HG02798 (cell line): ENCODE data around the gene LANCL2.

Experiments used
- ATAC-seq: cut with Tn5 transposase; IDR thresholded peaks from one replicate; pipeline ENCODE4 v1.9.1; 2021; ENCODE audit warnings: mild to moderate bottlenecking; ENCODE audit not compliant: unreplicated experiment, poor library complexity

The LANCL2 gene

DNA sequence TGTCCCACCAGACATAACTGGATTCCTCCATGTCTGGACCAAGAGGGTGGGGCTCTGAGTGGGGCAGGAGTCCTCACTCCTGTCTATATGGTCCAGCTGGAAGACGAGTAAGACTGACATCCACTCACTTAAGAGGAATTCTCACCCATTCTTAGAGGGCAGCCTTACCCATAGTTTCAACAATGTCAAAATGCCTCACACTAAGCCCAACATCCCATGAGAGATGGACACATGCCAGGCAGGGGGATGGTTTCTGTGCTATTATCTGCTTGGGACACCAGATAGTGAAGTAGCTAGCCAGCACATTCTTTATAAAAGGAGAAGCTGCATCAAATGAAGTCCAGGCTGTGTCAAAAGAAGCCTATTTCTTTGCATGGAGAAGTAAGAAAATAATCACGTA, 4.7 kb upstream of the LANCL2 start:
- no peak for ATAC-seq

DNA sequence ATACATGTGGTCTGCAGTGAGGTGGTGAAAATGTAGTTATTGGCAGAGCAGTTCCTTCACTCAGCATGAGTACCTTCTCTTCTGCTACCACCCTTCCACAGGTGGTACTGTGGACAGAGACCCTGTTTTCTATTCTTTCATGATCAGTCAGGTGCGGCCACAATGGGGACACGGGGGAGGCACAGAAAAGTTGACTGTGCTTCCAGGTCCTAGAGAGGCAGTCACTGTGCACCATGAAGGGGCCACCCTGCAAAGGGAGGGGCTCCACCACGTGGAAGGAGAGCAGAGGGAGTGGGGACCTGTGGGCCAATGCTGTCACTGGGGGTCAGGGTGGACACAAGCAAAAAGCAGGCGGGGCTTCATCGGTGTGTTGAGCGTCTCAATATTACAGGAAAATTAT, 3.6 kb upstream of the LANCL2 start:
- no peak for ATAC-seq

DNA sequence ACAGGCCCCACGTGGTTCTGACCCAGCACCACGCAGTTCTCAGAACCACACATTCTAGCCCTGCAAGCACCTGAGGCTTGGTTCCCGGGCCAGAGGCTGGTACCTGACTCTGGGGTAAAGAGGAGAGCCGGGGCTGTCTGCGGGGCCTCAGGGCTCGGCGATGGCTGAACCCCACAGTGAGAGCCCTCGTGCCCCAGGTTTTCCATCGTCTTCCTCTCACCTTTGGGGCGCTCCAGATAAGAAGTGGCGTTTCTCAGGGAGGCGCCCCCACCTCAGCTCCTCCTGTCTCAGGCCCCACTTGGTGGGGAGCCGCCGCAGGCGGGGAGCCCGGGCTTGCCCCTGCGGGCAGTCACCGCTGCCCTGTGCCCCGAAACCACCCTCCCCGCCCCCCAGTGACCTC, 2.2 kb upstream of the LANCL2 start:
- no peak for ATAC-seq

DNA sequence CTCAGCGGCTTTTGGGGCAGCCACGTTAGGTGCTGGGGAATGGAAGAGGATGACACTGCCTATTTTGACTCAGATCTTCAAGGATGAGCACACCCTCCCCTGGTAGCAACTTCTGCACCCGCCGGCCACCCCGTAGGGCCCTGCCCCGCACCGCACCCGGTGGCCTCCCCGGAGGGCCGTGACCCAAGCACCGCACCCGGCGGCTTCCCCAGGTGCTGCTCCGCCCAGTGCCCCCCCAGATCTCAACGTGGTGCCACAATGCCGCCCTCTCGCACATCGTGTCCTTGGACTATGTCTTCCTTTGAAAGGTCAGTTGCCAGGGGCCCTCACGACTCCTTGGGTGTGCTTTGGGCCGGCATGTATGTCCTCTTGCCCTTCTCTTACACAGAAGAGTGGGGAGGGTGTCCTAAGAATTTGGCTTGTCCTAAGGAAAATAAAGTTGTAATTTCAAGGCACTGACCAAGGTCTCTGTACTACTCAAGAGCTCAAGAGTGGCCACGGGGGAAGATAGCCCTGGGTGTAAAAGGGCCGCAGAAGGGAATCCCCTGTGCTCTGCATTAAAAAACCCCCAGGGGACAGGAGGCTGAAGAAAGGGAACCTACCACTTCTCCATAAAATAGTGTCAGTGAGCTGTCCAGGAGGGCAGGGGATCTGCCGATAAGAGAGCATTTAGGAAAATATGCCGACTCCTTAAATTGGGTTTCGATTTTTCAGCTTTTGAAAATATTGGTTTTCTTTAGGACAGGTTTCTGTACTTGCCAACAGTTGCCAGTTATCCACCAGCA, 1.6 kb upstream of the LANCL2 start:
- ATAC-seq: no peak

DNA sequence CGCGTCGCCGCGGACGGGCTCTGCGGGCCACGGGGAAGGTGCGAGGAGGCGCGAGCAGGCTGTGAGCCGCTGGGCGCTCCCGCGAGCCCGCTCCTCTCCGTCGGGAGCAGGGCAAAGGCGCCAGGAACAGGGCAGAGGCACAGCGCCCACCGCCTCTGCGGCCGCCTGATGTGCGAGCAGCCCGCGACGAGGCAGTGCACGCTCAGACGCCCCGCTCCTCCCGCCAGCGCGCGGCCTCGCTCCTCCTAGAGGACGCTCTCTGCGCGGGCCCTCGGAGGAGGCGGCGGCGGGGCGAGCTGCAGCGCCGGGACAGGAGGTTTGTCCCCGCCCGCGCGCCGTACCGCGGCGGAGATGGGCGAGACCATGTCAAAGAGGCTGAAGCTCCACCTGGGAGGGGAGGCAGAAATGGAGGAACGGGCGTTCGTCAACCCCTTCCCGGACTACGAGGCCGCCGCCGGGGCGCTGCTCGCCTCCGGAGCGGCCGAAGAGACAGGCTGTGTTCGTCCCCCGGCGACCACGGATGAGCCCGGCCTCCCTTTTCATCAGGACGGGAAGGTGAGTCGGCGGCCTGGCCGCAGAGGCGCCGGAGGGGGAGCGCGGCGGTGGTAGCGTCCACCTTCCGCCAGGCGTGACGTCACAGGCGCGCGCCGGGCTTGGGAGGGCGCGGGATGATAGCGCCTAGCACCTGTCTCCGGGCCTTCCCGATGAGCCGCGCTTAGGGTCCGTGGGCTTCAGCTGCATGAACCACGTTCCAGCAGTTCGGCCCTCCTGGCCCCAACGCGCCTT, 731 bp downstream of the LANCL2 start:
- peak; percentile 84 for ATAC-seq

DNA sequence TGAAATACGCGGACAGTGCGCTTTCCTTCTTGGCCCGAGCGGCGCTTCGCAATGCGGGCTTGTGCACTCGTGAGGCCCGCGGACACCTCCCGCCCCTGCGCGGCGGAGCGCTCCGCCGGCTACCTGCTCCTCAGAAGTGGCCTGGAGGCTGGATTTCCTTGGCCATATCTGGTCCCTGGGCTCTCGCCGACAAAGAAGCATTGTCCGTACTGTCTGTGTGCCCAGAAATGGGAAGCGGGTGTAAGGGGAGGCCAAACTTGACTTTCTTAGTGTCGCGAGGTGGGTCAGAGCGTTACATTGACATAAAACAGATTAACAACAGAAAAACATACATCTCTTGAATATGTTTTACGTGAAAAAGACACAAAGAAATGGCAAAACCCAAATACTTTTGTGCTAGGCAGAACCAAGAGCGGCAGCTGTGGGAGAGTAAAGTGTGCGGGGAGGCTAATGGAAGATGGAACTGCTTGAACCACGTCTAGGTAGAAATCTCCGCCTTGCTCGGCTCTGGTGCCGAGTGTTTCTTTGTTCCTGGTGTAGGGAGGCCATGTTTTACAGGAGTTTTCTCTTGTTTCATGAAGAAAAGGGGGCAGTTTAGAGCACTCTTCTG, 1.4 kb downstream of the LANCL2 start:
- peak; percentile 22 for ATAC-seq

DNA sequence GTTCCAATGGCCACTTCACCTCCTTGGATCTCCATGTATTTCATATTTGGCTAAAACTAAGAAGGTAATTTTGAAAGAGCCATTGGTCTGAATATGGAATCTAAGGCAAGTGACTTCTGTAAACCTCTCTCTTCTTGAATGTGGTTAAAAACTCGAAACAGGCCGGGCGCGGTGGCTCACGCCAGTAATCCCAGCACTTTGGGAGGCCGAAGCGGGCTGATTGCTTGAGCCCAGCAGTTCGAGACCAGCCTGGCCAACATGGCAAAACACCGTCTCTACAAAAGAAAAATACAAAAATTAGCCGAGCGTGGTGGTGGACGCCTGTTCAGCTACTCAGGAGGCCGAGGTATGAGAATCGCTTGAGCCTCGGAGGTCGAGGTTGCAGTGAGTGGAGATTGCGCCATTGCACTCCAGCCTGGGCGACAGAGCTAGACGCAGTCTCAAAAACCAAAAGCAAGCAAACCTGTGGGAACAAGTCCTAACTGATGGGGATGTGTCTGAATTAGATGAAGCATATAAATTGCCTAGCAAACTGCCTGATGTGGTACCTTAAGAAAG, 2.2 kb downstream of the LANCL2 start:
- no peak for ATAC-seq

DNA sequence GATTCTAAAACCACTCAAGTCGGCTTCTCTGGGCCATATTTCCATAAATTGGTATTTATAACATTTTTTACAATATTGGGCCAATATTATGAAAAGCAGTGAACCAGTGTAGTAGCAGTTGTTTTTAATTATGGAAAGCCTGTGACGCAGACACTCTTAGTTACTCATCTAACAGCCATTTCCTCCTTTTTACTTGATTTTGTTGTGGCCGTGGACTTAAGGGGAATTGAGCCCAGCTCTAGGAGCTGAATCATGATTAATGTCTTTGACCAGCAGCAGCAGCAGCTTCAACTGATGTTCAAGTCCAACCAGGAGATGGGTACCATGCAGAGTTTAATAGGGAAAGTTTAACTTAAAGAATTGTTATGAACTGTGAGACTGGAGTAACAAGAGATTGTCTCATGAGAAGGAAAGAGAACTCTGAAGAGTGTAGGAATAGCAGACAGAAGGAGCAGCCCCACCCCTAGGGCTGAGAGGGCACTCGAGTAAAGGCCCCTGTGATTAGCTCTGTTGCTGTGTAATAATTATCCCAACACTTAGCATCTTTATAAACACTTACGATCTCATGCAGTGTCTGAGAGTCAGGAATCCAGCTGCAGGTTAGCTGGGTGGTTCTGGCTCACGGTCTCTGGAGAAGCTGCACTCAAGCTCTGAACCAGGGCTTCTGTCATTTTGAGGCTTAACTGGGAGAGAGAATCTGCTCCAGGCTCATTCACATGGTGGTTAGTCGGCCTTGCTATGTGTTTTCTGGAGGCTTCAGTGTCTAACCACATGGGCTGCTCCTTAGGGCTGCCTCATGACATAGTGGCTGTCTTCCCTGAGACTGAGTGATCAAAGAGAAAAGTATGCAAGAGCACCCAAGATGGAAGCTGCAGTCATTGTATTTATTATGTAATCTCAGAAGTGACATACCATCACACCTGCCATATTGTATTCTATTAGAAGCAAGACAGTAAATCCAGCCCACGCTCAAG, 4.6 kb downstream of the LANCL2 start:
- ATAC-seq: no peak

DNA sequence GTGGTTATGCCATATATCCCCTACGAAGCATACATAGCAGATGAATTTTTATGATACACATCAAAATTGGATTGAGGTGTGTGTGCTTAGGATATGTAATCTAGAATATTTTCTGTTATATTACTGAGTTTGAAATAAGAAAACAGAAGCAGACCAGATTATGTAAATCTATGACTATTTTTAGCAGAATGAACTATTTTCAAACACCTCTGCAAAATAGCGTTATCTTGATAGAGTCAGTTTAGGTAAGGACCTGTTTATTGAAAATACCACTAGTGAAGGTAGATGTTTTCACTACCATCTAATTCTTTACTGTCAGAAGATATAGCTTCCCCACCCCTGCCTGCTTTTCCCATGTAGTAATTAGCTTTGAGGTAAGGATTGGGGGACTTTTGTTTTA, 9.1 kb downstream of the LANCL2 start:
- ATAC-seq: no peak

DNA sequence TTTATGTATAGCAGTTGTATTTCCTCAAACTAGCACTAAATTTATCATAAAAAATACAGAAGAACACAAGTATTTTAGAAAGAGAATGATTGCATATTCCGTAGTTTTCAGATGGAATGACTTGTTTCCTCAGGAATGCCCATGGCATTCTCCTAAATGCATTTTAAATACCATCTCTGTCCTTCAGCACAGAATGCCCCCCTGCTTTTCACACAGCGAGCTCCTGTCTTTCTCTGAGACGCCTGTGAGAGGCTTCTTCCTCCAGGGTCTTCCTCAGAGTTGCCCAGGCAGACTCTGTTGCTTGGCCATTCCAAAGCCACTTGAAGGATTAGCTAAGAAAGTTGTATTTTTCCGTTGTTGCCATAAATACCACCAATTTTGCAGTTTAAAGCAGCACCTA, 10.1 kb downstream of the LANCL2 start:
- no peak for ATAC-seq

DNA sequence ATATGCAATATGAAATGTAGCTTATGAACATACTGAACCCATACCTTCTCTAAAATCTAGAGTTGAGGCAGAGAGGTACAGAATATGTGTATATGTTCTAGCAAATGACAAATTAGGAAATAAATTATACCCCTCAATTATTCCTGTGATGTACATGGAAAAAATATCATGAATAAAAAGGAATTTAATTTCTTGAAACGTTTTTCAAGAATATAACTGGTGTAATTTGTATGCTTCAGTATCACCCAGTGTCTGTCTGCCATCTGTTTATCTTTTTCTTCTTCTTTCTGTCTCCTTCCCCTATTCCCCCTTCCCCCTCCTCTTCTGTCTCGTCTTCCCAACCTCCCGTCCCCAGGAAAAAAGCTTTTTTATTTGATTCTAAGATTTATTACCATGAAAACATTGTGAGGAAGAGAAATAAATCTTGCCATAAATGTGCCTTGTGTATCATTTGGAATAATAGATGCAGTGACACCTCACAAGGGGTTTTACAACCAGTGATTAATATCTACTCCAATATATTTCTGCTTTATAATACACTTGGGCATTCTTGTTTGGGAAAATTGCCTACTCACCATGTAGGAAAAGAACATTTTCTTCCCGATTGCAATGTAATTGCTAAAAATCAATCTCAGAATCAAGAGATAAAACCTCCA, 12.2 kb downstream of the LANCL2 start:
- no peak for ATAC-seq

DNA sequence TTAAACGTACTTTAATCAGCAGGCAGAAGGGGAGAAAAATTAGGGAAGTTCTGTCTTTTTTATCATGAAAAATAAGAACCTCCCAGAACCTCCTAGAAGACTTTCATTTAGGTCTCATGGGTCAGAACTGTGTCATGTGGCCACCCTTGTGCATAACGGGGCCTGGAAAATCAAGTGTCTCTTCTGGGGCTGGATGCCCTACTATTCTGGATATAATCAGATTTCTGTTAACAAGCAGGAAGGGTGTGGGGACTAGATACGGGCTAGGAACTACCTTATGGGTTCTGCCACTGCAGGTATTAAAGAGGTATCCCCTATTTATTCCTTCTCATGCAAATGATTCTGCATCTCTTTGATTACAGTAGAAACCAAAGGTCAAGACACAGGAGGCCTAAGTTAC, 14.1 kb downstream of the LANCL2 start:
- ATAC-seq: no peak

DNA sequence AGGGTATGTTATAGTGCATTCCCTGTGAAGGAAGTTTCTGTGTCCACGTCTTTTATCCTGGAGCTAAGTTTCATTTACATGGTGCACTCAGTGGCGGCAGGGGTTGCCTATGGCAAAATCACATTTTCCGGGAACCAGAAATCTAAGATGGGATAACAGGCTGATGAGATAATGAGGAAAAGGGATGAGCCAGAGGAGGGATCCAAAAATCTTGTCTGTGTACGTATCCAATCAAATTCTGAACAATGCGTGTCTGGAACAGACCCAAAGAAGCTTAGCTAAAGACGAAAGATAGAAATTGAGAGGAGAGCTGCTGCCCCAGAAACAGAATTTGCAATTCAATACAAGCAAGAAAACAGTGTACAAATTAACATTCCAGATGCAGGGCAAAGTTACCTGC, 16.1 kb downstream of the LANCL2 start:
- no peak for ATAC-seq

DNA sequence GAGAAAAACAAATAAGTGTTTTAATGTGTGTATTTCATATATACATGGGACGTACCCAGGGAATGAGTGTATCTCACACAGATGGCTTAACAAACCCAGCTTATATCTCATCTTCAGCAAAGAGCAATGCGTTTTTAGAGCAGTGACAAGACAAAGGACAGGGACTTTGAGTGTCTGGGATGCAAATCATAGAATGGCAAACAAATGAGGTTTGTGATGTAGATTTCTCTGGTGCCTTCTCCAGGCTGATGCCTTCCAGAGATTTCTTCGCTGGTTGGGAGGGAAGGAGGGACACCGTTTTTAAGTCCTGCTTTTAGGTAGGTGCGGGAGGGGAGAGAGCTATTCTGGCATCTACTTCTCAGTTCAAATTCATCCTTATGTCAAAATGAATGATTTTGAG, 16.6 kb downstream of the LANCL2 start:
- no peak for ATAC-seq

DNA sequence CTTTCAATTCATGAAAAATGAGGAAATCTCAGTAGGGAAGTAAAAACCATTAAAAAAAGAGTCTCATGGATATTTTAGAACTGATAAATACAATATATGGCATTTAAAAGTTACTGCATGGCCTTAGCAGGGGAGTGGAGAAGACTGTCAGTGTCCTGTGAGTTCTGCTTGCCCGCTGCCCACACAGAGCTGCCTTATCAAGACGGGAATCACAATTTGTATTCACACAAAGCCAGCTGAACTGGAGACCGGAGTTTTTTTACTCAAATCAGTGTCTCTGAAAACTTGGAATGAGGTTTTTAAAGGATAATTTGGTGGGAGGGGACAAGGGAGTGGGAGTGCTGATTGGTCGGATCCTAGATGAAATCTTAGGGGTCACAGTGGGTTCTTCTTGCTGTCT, 17.1 kb downstream of the LANCL2 start:
- no peak for ATAC-seq

DNA sequence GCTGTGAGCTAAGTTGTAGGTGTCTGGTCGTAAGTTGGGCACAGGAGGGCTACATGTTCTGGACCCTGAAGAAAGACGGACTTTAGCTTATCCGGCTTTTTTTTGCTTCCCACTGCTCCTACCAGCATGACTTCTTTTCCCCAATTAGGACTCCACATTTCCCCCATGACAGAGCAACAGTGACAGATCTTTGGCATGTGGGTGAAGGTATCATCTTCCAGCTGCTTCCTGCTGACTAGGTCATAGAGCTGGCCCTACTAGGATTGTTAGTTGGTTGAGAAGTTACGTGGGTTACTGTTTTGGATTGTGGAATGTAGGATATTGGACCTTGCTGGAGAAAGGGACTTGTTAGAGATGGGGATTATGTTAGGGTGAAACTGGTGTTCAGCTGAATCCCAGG, 21.4 kb downstream of the LANCL2 start:
- ATAC-seq: no peak

DNA sequence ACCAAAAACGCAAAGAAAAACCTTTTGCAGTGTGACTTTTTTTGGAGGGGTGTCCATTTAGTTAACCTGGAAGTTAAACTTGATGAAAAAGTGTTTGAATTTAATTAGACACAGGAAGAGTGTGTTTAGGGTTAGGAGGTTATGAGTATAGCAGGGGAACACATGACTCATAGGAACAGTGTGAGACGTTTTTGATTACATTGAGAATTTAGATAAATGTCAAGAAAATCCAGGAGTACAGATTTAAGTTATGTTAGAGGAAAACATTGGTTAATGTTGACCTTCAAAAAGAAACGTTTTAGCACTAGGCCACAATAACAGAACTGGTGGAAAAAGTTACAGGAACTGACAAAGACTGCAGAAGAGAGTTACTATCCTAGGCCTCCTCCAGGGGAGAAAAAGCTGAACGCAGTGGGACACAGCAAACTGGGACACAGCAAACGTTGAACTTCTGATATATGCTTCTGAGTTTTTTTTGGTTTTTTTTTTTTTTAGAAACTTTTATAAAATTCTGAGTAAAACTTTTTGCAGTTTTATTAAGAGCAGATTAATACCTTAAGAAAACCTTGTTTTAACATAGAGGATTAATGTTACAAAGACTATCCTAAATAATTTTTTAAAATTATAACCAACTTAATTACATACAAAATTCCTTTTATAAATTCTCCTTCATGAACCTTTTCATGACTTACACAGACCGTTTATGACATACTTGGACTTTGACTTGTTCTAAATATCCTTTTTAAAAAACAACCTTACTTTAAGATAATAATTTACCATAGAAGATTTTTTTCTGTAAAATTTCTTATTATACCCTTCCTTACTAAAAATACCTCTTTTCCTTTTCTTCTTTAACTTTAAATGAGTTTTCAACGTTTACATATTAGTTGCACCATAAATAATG, 22.2 kb downstream of the LANCL2 start:
- ATAC-seq: no peak

DNA sequence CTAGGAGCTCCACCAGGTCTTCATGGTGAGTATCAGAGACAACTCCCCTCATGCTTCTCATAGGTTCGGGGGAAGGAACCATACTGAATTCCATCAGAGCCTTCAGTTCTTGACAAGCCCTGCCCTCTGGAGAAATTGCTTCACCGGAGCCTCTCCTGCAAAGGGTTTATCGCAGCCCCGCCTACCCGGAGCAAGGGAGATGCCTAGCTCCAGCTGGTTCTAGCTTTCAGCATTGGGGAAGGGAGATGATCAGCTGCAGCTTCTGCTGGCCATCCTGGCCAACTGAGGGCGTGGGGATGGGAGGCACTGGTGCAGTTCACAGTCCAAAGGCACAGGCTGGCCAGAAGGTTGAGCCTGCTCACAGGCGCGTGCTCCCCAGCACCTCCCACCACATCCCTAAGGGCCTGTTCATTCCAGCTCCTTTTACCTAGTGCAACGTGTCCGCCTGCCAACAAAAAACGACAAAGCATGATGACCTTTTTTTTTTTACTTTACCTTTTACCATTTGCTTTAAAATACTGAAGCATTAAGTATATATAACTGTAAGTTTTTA, 31.2 kb downstream of the LANCL2 start:
- no peak for ATAC-seq
